Ovary (tissue), 9 donors: ENCODE data around the gene SRGAP3. TPM values are rescaled to one million over a fixed set of nuclear protein-coding genes. Genes with fewer than 3 reads are reported as not detected.
A peak's percentile ranks its signal among the peaks of the same experiment; 100 is the strongest.

Experiments
- DNase-seq, 5 donors: peaks; one replicate each; pipeline ENCODE4 v3.0.0-alpha.2; 2019 to 2020
- H3K27ac ChIP-seq, 2 donors: fragments of 200-600 bp; one replicate each; pipeline versions ENCODE4 v1.5.1 to v1.8.0; 2019 to 2022
- H3K27me3 ChIP-seq: fragments of 200-600 bp; one replicate; pipeline ENCODE4 v1.8.0; 2022
- H3K36me3 ChIP-seq: fragments of 200-600 bp; sonication (generic); one replicate; pipeline ENCODE4 v1.5.1; 2019
- H3K4me1 ChIP-seq: one replicate; pipeline ENCODE4 v1.8.1; 2013; ENCODE audit warnings: mild to moderate bottlenecking, moderate library complexity; ENCODE audit not compliant: insufficient read depth
- H3K4me3 ChIP-seq: fragments of 200-600 bp; sonication (generic); one replicate; pipeline ENCODE4 v1.5.1; 2017
- H3K9me3 ChIP-seq, 2 donors: fragments of 200-600 bp in 1 of 2; sonication (generic) in 1 of 2; one replicate each; pipeline versions ENCODE4 v1.5.1 to v1.8.1; 2013 to 2019; ENCODE audit warnings: mild to moderate bottlenecking in 1 of 2, moderate library complexity in 1 of 2
- EP300 ChIP-seq: sonication (generic); formaldehyde crosslinking; IDR thresholded peaks from one replicate; pipeline ENCODE4 v1.6.1; 2017; ENCODE audit warnings: antibody characterized with exemption
- POLR2A ChIP-seq: fragments of 450-650 bp; IDR thresholded peaks from one replicate; pipeline ENCODE4 v1.6.1; 2017; ENCODE audit warnings: antibody characterized with exemption, mild to moderate bottlenecking, moderate library complexity
- WGBS, 3 donors: extraction: QIAGEN DNeasy Blood & Tissue Kit in 1 of 3; methylation state at CpG; one replicate each; pipeline versions ENCODE4 v1.1.5 to v1.1.7; 2013 to 2017; 5-methylcytosine and 5-hydroxymethylcytosine counted together
- intact Hi-C, 4 donors: fragments of 100-400 bp; cut with DNase I; formaldehyde crosslinking; loops; one replicate each; pipeline versions ENCODE4 v1.11.0 to v1.15.1; 2022 to 2023
- polyA plus RNA-seq, 2 donors: library from polyadenylated mRNA; stranded (reverse); fragments of 200-250 nt in 1 of 2; fragments of 350-450 nt in 1 of 2; fragmentation: Illumina TruSeq in 1 of 2; extraction: RNeasy Lipid Tissue Mini Kit (QIAGEN cat#74804) in 1 of 2; gene quantifications; one replicate each; pipeline ENCODE4 v1.2.3, GENCODE V29; 2013 to 2014
- total RNA-seq, 7 donors: library from RNA; depleted of rRNA in 2 of 7; stranded (reverse); fragments of >200 nt in 2 of 7; fragmentation: NEBNext Ultra II Directional in 3 of 7; extraction: Animal tissue kit (Norgen Biotek cat#: 25700) in 3 of 7; gene quantifications; one replicate each; pipeline versions ENCODE4 v1.1.0 to v1.2.4, GENCODE V29; 2016 to 2023
- TF ChIP-seq, protein P1 (sequence below), 3 donors: fragments of 450-650 bp in 2 of 3; fragments of 200-600 bp in 1 of 3; IDR thresholded peaks; one replicate each; pipeline versions ENCODE4 v1.5.1 to v1.8.0; 2016 to 2022; ENCODE audit warnings: antibody characterized with exemption in 3 of 3, mild to moderate bottlenecking in 1 of 3
- donor health status: DM: no; HTN: no; CAD: no; lungs with moderate emphysema.
- donor health status: DM: no; HTN: no; CAD: no.
- donor health status: Bipolar disorder and iron deficiency.
- donor health status: DM: yes; HTN: yes; CAD: no.
- donor health status: DM: no; HTN: no; CAD: no.
- donor health status: DM: yes; HTN: yes; CAD: no.

SRGAP3 gene
- total and polyA plus RNA-seq, 9 donors: 2.1 to 36.8 (median 13.1) TPM

DNA sequence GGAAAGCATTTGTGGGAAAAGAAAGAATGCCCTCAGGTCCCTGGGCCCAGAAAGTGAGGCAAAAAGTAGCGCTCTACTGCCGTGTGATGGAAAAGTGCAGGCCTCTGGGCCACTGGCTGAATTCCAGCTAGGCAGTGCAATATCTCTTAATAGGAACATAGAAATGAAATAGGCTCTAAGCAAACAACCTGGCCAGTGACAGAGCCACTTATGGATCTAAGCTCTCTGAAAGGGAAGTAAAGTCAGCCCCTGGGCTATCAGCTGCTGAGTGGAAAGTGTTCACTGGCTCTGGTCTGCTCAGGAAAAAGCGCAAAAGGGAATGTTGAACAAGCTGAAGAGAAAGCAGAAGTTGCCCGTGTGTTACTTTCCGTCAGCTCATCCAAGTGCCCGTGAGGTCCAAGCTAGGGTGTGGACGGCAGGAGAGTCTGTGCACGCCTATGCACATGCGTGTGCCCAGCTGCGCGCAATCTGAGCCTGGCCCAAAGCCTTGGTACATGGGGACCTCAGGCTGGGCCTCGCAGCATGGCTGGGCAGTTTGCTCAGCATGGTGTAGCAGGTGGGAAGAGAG, 212.2 kb downstream of the SRGAP3 start:
- TF ChIP-seq EP300 (no peak), POLR2A (no peak)
- TF ChIP-seq, protein P1, sequence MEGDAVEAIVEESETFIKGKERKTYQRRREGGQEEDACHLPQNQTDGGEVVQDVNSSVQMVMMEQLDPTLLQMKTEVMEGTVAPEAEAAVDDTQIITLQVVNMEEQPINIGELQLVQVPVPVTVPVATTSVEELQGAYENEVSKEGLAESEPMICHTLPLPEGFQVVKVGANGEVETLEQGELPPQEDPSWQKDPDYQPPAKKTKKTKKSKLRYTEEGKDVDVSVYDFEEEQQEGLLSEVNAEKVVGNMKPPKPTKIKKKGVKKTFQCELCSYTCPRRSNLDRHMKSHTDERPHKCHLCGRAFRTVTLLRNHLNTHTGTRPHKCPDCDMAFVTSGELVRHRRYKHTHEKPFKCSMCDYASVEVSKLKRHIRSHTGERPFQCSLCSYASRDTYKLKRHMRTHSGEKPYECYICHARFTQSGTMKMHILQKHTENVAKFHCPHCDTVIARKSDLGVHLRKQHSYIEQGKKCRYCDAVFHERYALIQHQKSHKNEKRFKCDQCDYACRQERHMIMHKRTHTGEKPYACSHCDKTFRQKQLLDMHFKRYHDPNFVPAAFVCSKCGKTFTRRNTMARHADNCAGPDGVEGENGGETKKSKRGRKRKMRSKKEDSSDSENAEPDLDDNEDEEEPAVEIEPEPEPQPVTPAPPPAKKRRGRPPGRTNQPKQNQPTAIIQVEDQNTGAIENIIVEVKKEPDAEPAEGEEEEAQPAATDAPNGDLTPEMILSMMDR (IDR thresholded peaks at IDR 0.05): no peak
- Histone ChIP-seq H3K4me1 (peaks cover 9% of the 10 kb centered on the region), H3K27ac (peak overlapping the region in 1 of 2 donors; percentile 40), H3K4me3 (no peak overlapping the region), H3K9me3 (no peaks in the 10 kb centered on the region), H3K36me3 (no peaks in the 10 kb centered on the region), H3K27me3 (no peaks in the 10 kb centered on the region)
- intact Hi-C loops: no loop called here
- DNase-seq: peak in 4 of 5 donors; percentile 21 to 80 (median 38)
- WGBS, 3 donors: 40 to 52% (median 51%) methylated on average over 12 of the region's 12 CpGs

DNA sequence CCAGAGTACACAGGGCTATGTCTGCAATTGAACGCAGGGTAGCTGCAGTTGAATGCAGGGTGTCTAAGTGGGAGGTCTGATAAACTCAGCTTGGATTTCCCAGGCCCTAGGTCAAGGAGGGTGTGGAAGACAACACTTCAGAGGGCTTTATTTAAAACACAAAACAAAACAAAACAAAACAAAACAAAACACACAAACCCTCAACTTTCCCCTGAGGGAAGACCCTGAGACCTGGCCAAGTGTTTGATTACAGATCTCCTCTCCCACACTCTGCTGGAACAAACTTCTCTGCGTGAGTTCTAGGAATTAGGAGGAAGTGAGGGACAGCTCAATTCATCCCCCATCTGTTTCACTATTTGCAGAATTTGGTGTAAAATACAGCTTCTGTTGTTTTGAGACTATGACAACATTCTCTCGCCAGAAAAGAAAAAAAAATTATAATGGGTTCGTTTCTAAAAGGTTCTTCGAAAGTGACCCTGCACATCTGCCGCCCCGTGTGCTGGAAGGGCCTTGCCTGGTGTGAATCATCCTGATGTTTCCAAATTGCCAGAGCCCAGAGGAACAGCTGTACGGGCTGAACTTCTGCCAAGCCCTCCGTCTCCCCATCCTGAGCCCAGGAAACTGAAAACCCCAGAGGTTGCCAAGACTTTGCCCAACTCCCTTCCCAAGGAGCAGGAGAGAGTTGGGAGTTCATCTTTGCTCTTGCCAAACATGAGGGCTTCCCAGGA, 212.9 kb downstream of the SRGAP3 start:
- Histone ChIP-seq H3K9me3 (no peaks in the 10 kb centered on the region), H3K4me3 (no peak overlapping the region), H3K36me3 (no peaks in the 10 kb centered on the region), H3K4me1 (peaks cover 9% of the 10 kb centered on the region), H3K27me3 (no peaks in the 10 kb centered on the region), H3K27ac (peak overlapping the region in 1 of 2 donors; percentile 40)
- intact Hi-C loops: no loop called here
- TF ChIP-seq POLR2A (no peak), EP300 (no peak)
- TF ChIP-seq, protein P1 (IDR thresholded peaks at IDR 0.05): no peak
- WGBS, 3 donors: 3 to 6% (median 6%) methylated on average over 9 of the region's 9 CpGs
- DNase-seq: peak; percentile 89 to 94 (median 91)

DNA sequence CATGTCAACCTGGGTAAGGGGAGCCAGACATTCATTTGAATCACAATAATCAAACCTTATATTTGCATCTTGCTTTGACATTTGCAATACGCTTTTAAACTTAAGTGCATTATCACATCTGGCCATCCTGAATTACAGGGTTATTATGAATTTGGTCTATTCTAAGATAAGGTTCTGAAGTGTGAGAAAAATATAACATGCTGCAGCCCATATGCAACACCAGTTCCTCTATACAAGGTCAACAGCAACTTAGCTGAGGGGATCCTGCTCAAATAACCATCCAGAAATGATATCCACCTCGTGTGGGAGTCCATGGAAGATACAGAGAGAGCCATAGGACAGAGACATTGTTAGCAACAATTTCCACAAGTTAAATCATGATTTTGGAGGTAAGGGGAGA, 213.5 kb downstream of the SRGAP3 start:
- 23 to 41% (median 38%) methylated on average over 2 of the region's 2 CpGs for WGBS, 3 donors
- intact Hi-C loops: no loop called here
- H3K27ac ChIP-seq: peak overlapping the region in 1 of 2 donors; percentile 18

DNA sequence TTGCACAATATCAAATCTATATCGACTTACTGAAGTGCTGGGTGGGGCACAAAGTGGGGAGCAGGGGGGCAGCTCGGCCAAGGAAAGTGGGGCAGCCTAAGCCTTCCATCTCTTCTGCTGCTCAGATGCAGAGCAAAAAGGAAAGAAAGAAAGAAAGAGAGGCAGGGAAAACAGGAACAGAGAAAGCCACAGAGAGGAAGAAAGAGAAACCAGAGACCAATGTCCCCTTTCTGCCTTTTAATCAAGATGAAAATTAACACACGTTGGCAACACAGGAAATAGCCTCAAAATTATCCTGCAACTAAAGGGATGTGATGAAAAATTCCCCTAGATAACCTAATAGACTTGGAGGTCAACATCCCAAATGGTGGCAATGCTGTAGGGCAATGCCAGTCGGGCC, 214.0 kb downstream of the SRGAP3 start:
- intact Hi-C loops: no loop called here
- Histone ChIP-seq H3K36me3 (no peaks in the 10 kb centered on the region), H3K4me3 (no peak overlapping the region), H3K9me3 (no peaks in the 10 kb centered on the region), H3K27me3 (no peaks in the 10 kb centered on the region), H3K4me1 (peaks cover 9% of the 10 kb centered on the region), H3K27ac (no peak overlapping the region)
- WGBS, 3 donors: 46 to 68% (median 55%) methylated on average over 4 of the region's 4 CpGs
- DNase-seq: no peak
- TF ChIP-seq, protein P1 (IDR thresholded peaks at IDR 0.05): no peak
- TF ChIP-seq EP300 (no peak), POLR2A (no peak)

More for the DNA sequence above, 213.5 kb downstream of the SRGAP3 start:
- Histone ChIP-seq H3K36me3 (no peaks in the 10 kb centered on the region), H3K9me3 (no peaks in the 10 kb centered on the region), H3K4me3 (no peak overlapping the region), H3K27me3 (no peaks in the 10 kb centered on the region), H3K4me1 (peaks cover 9% of the 10 kb centered on the region)
- DNase-seq: no peak
- TF ChIP-seq POLR2A (no peak), EP300 (no peak)
- TF ChIP-seq, protein P1 (IDR thresholded peaks at IDR 0.05): no peak
